ENCODE results near the gene SGCG.

- TF ChIP-seq GATA2 (IDR thresholded peaks at IDR 0.05; ENCODE audit: low read depth, low read length) (no peak), GATA3 (IDR thresholded peaks at IDR 0.05; ENCODE audit: low read depth, low read length) (no peak)
These were observed 38.8 kb upstream of the SGCG start for GRCh38 chr13:23141964-23142363.

All from SH-SY5Y (cell line).